Body of pancreas (tissue), 4 donors: ENCODE results near the gene SRM. TPM values are rescaled to one million over a fixed set of nuclear protein-coding genes. Genes with fewer than 3 reads are reported as not detected.

Source experiments
- ATAC-seq: fragments of 150-250 bp; one replicate; pipeline ENCODE4 v1.9.1; 2016
- DNase-seq, 4 donors: peaks; one replicate each; pipeline ENCODE4 v3.0.0-alpha.2; 2019
- H3K27ac ChIP-seq, 4 donors: fragments of 200-600 bp; sonication (generic); 1 replicate in 3 of 4; 2 replicates in 1 of 4; pipeline versions ENCODE4 v1.5.1 to v1.6.1; 2016 to 2019; ENCODE audit warnings: mild to moderate bottlenecking in 1 of 4, mixed read lengths in 1 of 4, moderate library complexity in 1 of 4
- H3K27me3 ChIP-seq, 2 donors: fragments of 200-600 bp; sonication (generic); one replicate each; pipeline ENCODE4 v1.6.0; 2016; ENCODE audit warnings: mild to moderate bottlenecking in 1 of 2
- H3K36me3 ChIP-seq, 2 donors: fragments of 200-600 bp; sonication (generic); replicated peaks in 1 of 2; 2 replicates each; pipeline ENCODE4 v1.5.1; 2016; ENCODE audit warnings: low read depth in 2 of 2; ENCODE audit not compliant: insufficient read depth in 1 of 2
- H3K4me1 ChIP-seq: fragments of 200-600 bp; sonication (generic); one replicate; pipeline ENCODE4 v1.6.0; 2016
- H3K4me3 ChIP-seq, 2 donors: fragments of 200-600 bp; sonication (generic); 1 replicate in 1 of 2; 2 replicates in 1 of 2; pipeline ENCODE4 v1.5.1; 2016 to 2019
- H3K9me3 ChIP-seq, 3 donors: fragments of 200-600 bp; sonication (generic); 1 replicate in 2 of 3; 2 replicates in 1 of 3; pipeline ENCODE4 v1.5.1; 2016
- CTCF ChIP-seq, 7 experiments: fragments of 450-650 bp in 4 of 7; fragments of 200-600 bp in 3 of 7; sonication (generic) in 3 of 7; IDR thresholded peaks; one replicate each; pipeline ENCODE4 v1.5.1; 2016 to 2019; ENCODE audit warnings: antibody characterized with exemption in 7 of 7
- POLR2A ChIP-seq, 3 donors: fragments of 450-650 bp; IDR thresholded peaks; one replicate each; pipeline ENCODE4 v1.6.1; 2016; ENCODE audit warnings: antibody characterized with exemption in 3 of 3, mild to moderate bottlenecking in 2 of 3
- WGBS, 2 donors: methylation state at CpG; one replicate each; pipeline ENCODE4 v1.1.5; 2017; 5-methylcytosine and 5-hydroxymethylcytosine counted together
- intact Hi-C: fragments of 100-400 bp; cut with DNase I; formaldehyde crosslinking; loops from one replicate; pipeline ENCODE4 v1.15.1; 2023
- total RNA-seq, 2 donors: library from RNA; depleted of rRNA; stranded (reverse); fragments of >200 nt; gene quantifications; one replicate each; pipeline ENCODE4 v1.1.0, GENCODE V29; 2016

The SRM gene
- total RNA-seq, 2 donors from 2014 or later, result 50.3 to 159 TPM

- H3K27me3 ChIP-seq, result no peaks in the 10 kb centered on the region
- DNase-seq (no peak), ATAC-seq (no peak)
- no peaks in the 10 kb centered on the region for H3K9me3 ChIP-seq
- H3K36me3 ChIP-seq, result peaks cover 0 to 4% of the 10 kb centered on the region in 2 donors
- TF ChIP-seq CTCF (IDR thresholded peaks at IDR 0.05) (no peak), POLR2A (IDR thresholded peaks at IDR 0.05) (no peak)
- intact Hi-C loops, result loop anchor here (10.0 kb wide), 1 partner anchor 603 kb away; no protein-coding TSS in a partner anchor
- no peak overlapping the region for H3K4me3 ChIP-seq
- H3K27ac ChIP-seq, result no peak overlapping the region
- no peaks in the 10 kb centered on the region for H3K4me1 ChIP-seq
- WGBS, 2 donors, result 88 to 97% methylated on average over 10 of the region's 10 CpGs
These were observed 28.1 kb downstream of the SRM start for GRCh38 chr1:11031624-11032262.

- H3K36me3 ChIP-seq, result peaks cover 0 to 7% of the 10 kb centered on the region in 2 donors
- H3K27ac ChIP-seq, result no peak overlapping the region
- ATAC-seq (no peak), DNase-seq (no peak)
- intact Hi-C loops, result loop anchor here (10.0 kb wide), 1 partner anchor 604 kb away; no protein-coding TSS in a partner anchor
- no peaks in the 10 kb centered on the region for H3K27me3 ChIP-seq
- WGBS, 2 donors, result 87 to 90% methylated on average over 7 to 9 of the region's 9 CpGs
- H3K4me3 ChIP-seq, result no peak overlapping the region
- H3K9me3 ChIP-seq, result no peaks in the 10 kb centered on the region
- H3K4me1 ChIP-seq, result no peaks in the 10 kb centered on the region
- TF ChIP-seq CTCF (IDR thresholded peaks at IDR 0.05) (no peak), POLR2A (IDR thresholded peaks at IDR 0.05) (no peak)
These were observed 29.0 kb downstream of the SRM start for GRCh38 chr1:11030865-11031264.

GRCh38 chr1:11028018-11028417, 31.8 kb downstream of the SRM start:
- no peak for TF ChIP-seq POLR2A (IDR thresholded peaks at IDR 0.05)
- TF ChIP-seq CTCF (IDR thresholded peaks at IDR 0.05), result no peak
- 91 to 93% methylated on average over 3 of the region's 3 CpGs for WGBS, 2 donors
- Histone ChIP-seq H3K4me3 (no peak overlapping the region), H3K4me1 (no peaks in the 10 kb centered on the region), H3K9me3 (no peaks in the 10 kb centered on the region), H3K27ac (no peak overlapping the region), H3K36me3 (peaks cover 0 to 15% of the 10 kb centered on the region in 2 donors), H3K27me3 (no peaks in the 10 kb centered on the region)
- DNase-seq, result no peak
- no peak for ATAC-seq
- intact Hi-C loops, result no loop called here

GRCh38 chr1:11027316-11027715, 32.5 kb downstream of the SRM start:
- no peaks in the 10 kb centered on the region for H3K9me3 ChIP-seq
- no peak overlapping the region for H3K27ac ChIP-seq
- TF ChIP-seq CTCF (IDR thresholded peaks at IDR 0.05) (no peak), POLR2A (IDR thresholded peaks at IDR 0.05) (no peak)
- no peaks in the 10 kb centered on the region for H3K4me1 ChIP-seq
- peaks cover 1 to 16% of the 10 kb centered on the region in 2 donors for H3K36me3 ChIP-seq
- no peak for ATAC-seq
- H3K4me3 ChIP-seq, result no peak overlapping the region
- WGBS, 2 donors, result 70 to 76% methylated on average over 6 of the region's 6 CpGs
- DNase-seq, result no peak
- intact Hi-C loops, result no loop called here
- H3K27me3 ChIP-seq, result no peaks in the 10 kb centered on the region

GRCh38 chr1:11026903-11027302, 32.9 kb downstream of the SRM start:
- DNase-seq (no peak), ATAC-seq (no peak)
- H3K9me3 ChIP-seq, result no peaks in the 10 kb centered on the region
- no peak overlapping the region for H3K4me3 ChIP-seq
- H3K27me3 ChIP-seq, result no peaks in the 10 kb centered on the region
- TF ChIP-seq POLR2A (IDR thresholded peaks at IDR 0.05), result no peak
- TF ChIP-seq CTCF (IDR thresholded peaks at IDR 0.05), result no peak
- no peak overlapping the region for H3K27ac ChIP-seq
- peaks cover 5 to 20% of the 10 kb centered on the region in 2 donors for H3K36me3 ChIP-seq
- no peaks in the 10 kb centered on the region for H3K4me1 ChIP-seq
- WGBS, 2 donors, result 88% methylated on average over 5 of the region's 5 CpGs
- intact Hi-C loops, result no loop called here
